ENCODE results near the gene FBXO45. TPM values are rescaled to one million over a fixed set of nuclear protein-coding genes. Genes with fewer than 3 reads are reported as not detected.
A peak's percentile ranks its signal among the peaks of the same experiment; 100 is the strongest.
"Not testable (repeated sequence)": the region's sequence is repeated elsewhere in the genome, so short reads cannot be mapped to it uniquely, and the experiment has no call there.

The FBXO45 gene
- total RNA-seq, 4 donors from 2014 or later = 9.6 to 20.8 (median 12.1) TPM

- no peaks in the 10 kb centered on the region for H3K27me3 ChIP-seq
- intact Hi-C loops (cut with DNase I; ENCODE audit: low total_unique reads) = no loop called here
- H3K36me3 ChIP-seq = no peaks in the 10 kb centered on the region
- DNase-seq (no peak), ATAC-seq (no peak)
- no peak overlapping the region for H3K27ac ChIP-seq
- no peak overlapping the region for H3K4me3 ChIP-seq
- in situ Hi-C loops (cut with MboI; ENCODE audit: low sequenced_read_pairs in 4 of 4) = no loop called here
- H3K4me1 ChIP-seq = no peaks in the 10 kb centered on the region
- no peaks in the 10 kb centered on the region for H3K9me3 ChIP-seq
- TF ChIP-seq CTCF (IDR thresholded peaks at IDR 0.05 in 4 of 5, conservative IDR thresholded peaks at IDR 0.05 in 1 of 5) (no peak), POLR2A (IDR thresholded peaks at IDR 0.05) (no peak)
Observed at GRCh38 chr3:196544491-196544992, 23.9 kb upstream of the FBXO45 start.

GRCh38 chr3:196546537-196546936 is 21.9 kb upstream of the FBXO45 start:
- intact Hi-C loops (cut with DNase I; ENCODE audit: low total_unique reads) (no loop called here), in situ Hi-C loops (cut with MboI; ENCODE audit: low sequenced_read_pairs in 4 of 4) (no loop called here)
- no peak for TF ChIP-seq POLR2A (IDR thresholded peaks at IDR 0.05)
- TF ChIP-seq CTCF (IDR thresholded peaks at IDR 0.05 in 4 of 5, conservative IDR thresholded peaks at IDR 0.05 in 1 of 5) = no peak
- DNase-seq (no peak), ATAC-seq (no peak)
- Histone ChIP-seq H3K27ac (no peak overlapping the region), H3K36me3 (no peaks in the 10 kb centered on the region), H3K4me1 (no peaks in the 10 kb centered on the region), H3K4me3 (no peak overlapping the region), H3K27me3 (no peaks in the 10 kb centered on the region), H3K9me3 (no peaks in the 10 kb centered on the region)

- H3K4me1 ChIP-seq = no peaks in the 10 kb centered on the region
- in situ Hi-C loops (cut with MboI; ENCODE audit: low sequenced_read_pairs in 4 of 4) (no loop called here), intact Hi-C loops (cut with DNase I; ENCODE audit: low total_unique reads) (no loop called here)
- H3K4me3 ChIP-seq = no peak overlapping the region
- no peaks in the 10 kb centered on the region for H3K9me3 ChIP-seq
- H3K27ac ChIP-seq = no peak overlapping the region
- H3K27me3 ChIP-seq = no peaks in the 10 kb centered on the region
- TF ChIP-seq POLR2A (IDR thresholded peaks at IDR 0.05) = no peak
- TF ChIP-seq CTCF (IDR thresholded peaks at IDR 0.05 in 4 of 5, conservative IDR thresholded peaks at IDR 0.05 in 1 of 5) = no peak
- no peak for DNase-seq
- no peaks in the 10 kb centered on the region for H3K36me3 ChIP-seq
- ATAC-seq = no peak
Observed at GRCh38 chr3:196547067-196547466, 21.4 kb upstream of the FBXO45 start.

- H3K27ac ChIP-seq; H3K27me3 ChIP-seq; in situ Hi-C loops (cut with MboI; ENCODE audit: low sequenced_read_pairs in 4 of 4); H3K4me3 ChIP-seq; H3K36me3 ChIP-seq; DNase-seq; ATAC-seq; intact Hi-C loops (cut with DNase I; ENCODE audit: low total_unique reads); H3K9me3 ChIP-seq: not testable (repeated sequence)
- H3K4me1 ChIP-seq = peaks cover 14 to 16% of the 10 kb centered on the region in 2 donors
Observed at GRCh38 chr3:196549312-196549711, 19.1 kb upstream of the FBXO45 start.

GRCh38 chr3:196550172-196550571 is 18.3 kb upstream of the FBXO45 start:
- not testable (repeated sequence) for H3K9me3 ChIP-seq, H3K36me3 ChIP-seq, DNase-seq, ATAC-seq, H3K27ac ChIP-seq, H3K4me3 ChIP-seq, H3K27me3 ChIP-seq
- H3K4me1 ChIP-seq = peaks cover 17% of the 10 kb centered on the region in 2 donors
- intact Hi-C loops (cut with DNase I; ENCODE audit: low total_unique reads) = loop anchor here (10.0 kb wide), 1 partner anchor 315 kb away; the partner anchor contains the start of gene SENP5
- in situ Hi-C loops (cut with MboI; ENCODE audit: low sequenced_read_pairs in 4 of 4) = loop anchor here in 1 of 4 donors (25.0 kb wide), 1 partner anchor 387 kb away; the partner anchor contains the start of gene NCBP2

- peaks cover 0 to 2% of the 10 kb centered on the region in 2 donors for H3K36me3 ChIP-seq
- no peaks in the 10 kb centered on the region for H3K27me3 ChIP-seq
- H3K27ac ChIP-seq = peak overlapping the region; percentile 75 to 86 (median 81)
- H3K4me1 ChIP-seq = peaks cover 17% of the 10 kb centered on the region in 2 donors
- in situ Hi-C loops (cut with MboI; ENCODE audit: low sequenced_read_pairs in 4 of 4) (loop anchor here in 1 of 4 donors (25.0 kb wide), 1 partner anchor 385 kb away; the partner anchor contains the start of gene NCBP2), intact Hi-C loops (cut with DNase I; ENCODE audit: low total_unique reads) (loop anchor here (10.0 kb wide), 1 partner anchor 313 kb away; the partner anchor contains the start of gene SENP5)
- TF ChIP-seq CTCF (IDR thresholded peaks at IDR 0.05 in 4 of 5, conservative IDR thresholded peaks at IDR 0.05 in 1 of 5) (no peak), POLR2A (IDR thresholded peaks at IDR 0.05) (no peak)
- DNase-seq (no peak), ATAC-seq (no peak)
- no peaks in the 10 kb centered on the region for H3K9me3 ChIP-seq
- no peak overlapping the region for H3K4me3 ChIP-seq
Observed at GRCh38 chr3:196552253-196552652, 16.2 kb upstream of the FBXO45 start.

Measured in gastrocnemius medialis (tissue), 4 donors.